ENCODE data around the gene BLOC1S2. TPM values are rescaled to one million over a fixed set of nuclear protein-coding genes. Genes with fewer than 3 reads are reported as not detected.
"Not testable (repeated sequence)": the region's sequence is repeated elsewhere in the genome, so short reads cannot be mapped to it uniquely, and the experiment has no call there.

Gene BLOC1S2
- 25.4 TPM for polyA plus RNA-seq (ENCODE audit: insufficient read length)

DNA sequence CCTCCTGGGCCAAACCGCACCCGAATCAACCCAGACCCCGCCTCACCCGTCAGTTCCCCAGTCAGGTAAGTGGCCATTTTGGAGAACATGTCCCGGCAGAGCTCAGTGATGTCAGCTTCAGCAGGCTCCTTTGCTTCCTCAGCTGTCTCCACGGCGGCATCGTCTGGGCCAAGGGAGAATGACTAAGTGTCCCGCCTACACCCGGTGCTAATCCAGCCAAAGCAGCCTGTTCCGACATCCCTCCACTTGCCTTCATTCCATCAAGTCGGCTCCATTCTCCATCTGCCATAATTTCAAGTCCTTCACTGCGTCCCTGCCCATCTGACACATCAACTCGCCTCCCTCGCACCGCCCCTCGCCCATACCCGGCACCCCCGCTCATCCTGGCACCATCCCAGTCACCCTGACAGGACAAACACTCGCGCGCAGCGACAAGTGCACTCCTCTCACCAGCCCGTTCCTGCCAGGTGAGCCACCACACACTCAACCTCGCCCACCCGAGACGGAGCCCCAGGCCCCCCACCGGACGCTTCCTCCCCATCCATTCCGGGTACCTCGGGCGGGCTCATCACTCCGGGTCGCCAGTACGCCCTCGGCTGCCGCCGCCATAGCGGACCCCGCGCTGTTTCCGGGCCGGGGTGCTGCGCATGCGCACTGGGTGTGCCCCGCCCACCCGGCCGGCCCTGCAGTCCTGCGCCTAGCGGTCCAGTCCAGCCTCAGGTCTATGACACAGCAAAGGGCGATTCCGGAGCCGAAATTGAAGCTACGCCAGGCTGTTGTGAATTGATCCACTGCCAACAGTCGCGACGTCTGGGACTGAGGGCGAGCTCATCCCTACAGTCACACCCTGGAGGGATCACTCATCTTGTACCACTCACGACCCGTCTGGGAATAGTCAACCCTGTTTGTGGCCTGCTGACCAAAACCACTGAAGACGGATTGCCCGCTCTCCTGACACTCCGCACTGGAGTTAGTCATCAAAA, at the start of gene BLOC1S2:
BLOC1S2 (minus strand) TSS at position 630 of the 983 bp plus-strand sequence; CDS start at position 609, 21 bp downstream.
- peak; percentile 55 for DNase-seq (ENCODE audit: low read depth)

DNA sequence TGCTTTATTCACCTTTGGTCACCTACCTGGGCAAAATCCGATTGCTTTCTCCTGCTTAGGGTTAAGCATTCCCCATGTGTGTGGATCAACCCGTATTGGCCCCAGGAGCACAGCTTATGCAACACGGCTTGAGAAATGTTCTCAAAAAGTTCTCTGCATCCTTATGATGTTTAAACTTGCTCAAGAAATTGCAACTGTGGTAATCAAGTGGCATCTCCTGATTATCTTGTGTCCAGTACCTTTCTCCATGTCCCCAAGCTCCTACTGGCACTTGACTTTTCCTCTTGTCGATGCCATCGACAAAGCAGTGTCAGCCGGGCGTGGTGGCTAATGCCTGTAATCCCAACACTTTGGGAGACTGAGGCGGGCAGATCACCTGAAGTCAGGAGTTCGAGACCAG, 48.3 kb upstream of the BLOC1S2 start:
- no peak for DNase-seq (ENCODE audit: low read depth)

DNA sequence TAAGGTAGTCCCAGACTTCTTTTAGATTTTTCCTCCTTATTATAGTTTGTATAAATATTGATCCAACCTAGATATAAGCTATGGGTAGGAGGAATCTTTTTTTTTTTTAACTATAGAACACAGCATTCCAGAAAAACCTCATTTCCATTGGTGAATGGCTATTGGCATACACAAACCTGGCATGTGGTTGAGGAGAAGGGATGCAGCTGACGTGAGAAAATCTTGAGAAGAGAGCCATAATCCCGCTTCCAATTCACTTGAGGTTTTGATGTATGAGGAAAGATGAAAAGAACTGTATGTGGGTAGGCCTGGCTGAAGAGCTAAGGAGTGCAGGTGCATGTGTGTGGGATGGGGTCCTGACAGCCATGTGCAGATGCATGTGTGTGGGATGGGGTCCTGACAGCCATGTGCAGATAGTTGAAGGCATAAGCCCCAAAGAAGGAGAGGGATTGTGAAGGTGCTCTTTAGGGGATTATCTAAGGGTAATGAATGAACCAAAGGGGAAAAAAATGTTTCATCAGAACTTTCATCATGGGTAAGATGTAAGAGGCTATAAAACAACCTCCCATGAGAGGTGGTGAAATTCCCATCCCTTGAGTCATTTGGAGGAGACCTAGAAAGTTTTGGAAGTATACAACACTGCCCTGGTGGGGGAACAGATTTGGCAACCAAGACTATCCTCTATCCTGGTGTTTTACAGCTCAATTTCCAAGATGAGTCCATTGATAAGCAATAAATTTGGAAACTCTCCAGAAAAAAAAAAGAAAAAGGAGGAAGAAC, 47.4 kb upstream of the BLOC1S2 start:
- DNase-seq (ENCODE audit: low read depth) = no peak

DNA sequence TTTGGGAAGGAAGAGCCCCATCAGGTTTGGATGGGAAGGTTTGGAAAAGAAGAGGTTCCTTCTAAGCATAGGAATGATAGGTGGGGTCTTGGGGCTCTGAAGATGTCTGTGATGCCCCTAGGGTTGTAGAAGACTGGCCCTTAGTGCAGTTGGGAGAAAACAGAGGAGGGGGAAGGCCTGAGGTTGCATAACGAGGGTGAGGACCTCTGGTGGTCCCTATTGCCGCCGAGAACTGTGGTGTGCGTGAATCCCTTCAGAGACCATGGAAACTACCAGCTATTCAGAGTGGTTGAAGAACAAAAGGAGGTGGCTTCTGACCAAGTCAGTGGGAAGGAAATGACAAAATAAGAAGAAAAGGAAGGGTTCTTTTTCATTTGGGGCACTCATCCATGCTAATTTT, 46.6 kb upstream of the BLOC1S2 start:
- no peak for DNase-seq (ENCODE audit: low read depth)

DNA sequence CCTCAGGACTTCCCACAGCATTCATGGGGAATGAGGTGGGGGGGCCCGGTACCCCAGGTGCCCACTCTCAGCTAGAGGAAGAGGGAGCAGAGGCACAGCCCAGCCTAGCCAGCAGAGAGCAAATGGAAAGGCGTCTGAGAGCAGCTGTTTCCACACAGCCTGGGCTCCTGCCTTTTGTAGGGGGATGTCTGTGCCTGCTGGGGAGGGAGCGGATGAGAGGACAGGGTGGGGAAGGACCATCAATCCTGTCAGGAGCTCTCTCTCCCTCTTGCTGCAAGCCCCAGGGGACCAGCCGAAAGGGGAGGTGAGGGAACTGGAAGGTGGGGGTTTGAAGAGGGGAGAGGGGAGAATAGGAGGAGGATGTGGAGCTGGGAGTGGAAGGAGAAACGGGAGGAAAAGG, 43.6 kb upstream of the BLOC1S2 start, which contains the start of gene PKD2L1:
PKD2L1 (minus strand) TSS at position 150 of the 400 bp plus-strand sequence; CDS start at position 25, 125 bp downstream.
- no peak for DNase-seq (ENCODE audit: low read depth)

DNA sequence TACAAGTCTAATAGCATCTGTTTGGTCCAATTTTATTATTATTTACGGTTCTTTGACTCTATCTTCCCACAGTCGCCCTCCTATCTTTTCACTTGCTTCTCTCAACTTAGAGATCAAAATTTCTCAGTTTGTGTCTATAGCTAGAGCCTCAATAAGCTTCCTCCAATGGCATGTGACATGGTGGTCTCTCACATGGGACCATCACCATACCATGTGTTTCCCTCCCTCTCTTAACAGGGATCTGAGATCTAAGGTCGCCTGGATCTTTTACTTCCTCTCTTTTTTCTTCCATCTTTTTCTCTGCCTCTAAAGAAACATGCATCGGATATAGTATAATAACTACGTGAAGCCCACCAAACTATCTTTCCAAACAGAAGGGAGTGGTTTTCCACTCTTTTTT, 41.7 kb upstream of the BLOC1S2 start:
- DNase-seq (ENCODE audit: low read depth) = no peak

DNA sequence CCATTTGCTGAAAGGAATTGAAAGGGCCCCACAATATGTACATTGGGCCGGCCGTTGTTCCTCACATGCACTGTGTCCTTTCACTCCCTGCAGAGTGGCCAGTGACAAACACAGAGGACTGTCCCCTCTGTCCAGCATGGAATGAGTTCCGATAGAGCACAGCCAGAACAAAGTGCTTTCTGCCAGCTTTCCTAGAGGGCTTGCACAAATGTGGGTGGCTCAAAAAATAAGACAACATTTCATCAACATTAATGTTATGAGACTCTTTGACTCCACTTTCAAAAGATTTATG, 41.2 kb upstream of the BLOC1S2 start:
- DNase-seq (ENCODE audit: low read depth) = no peak

DNA sequence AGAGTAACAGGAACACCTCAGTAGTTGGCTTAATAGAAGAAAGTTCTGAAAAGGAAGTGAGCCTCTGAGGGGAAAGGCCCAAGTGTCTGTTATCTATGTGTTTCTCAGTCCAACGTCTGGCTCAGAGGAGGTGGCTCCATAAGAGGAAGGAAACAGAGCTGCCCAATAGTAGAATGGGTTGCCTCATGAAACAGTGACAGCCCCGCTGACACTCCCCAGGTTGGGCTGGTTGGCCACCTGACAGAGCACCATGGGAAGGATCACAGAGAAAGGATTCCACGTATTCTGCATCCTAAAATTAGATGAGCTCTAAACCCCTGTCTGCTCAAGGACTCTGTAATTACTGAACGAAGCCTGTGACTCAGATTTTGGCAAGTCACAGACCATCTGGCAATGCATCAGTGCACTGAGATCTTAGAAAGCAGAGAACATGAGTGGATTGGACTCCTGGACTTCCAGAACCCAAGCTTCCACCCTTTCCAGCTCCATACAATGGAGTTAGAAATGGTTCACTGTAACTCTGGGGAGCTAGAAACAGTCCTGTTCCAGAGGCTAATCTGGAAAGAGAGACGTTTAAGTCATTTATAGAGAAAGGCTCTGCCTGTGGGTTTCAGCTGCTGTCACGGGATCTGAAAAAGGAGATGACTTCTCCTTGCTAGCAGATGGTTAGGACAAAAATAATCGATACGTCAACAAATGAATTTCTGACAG, 40.7 kb upstream of the BLOC1S2 start:
- DNase-seq (ENCODE audit: low read depth) = no peak

DNA sequence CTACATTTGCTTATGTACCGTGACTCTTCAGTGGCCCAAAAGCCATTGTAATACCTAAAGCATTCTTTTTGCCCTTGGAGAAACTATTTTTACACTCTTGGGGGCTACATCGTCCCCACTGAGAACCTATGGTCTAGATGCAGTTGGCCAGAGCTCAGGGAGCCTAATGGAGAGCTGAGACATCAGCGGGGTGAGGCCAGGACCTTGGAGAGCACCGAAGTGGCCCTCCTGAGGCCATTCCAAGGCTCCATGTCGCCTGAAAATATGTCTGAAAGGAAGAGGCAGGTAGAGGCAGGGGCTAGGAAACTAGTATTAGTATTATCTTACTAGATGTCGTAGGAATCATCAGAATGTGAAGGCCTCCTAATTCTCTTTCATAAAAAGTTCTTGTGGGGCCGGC, 38.7 kb upstream of the BLOC1S2 start:
- no peak for DNase-seq (ENCODE audit: low read depth)

DNA sequence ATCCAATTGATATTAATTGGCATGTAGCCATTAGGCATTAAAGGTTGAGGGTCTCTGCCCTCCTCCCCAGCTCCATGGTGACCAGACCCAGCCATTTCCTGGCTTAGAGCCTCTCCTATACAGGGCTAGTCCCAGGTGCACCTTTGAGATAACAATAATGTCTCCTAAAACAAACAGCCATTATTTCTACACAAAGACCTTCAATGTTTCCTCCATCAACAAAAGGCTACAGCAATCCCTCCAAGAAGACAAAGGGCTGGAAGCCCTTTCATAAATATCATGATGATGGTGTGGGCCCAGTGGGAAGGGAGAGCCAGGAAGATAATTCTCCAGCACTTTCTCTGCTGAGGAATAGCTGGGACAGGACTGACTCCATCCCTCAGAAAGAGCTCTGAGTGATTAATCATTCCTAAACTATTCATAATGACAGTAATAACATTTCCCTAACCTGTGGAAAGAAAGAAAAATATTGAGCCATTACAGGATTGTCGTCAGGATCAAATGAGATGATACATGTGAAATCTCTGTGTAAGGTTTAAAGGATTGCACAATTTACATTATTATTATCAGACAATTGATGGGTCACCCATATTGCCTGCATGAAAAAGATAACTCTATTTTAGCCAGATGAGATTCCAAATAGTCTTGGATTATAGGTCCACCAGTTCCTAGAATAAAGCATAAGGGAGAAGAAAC, 33.4 kb upstream of the BLOC1S2 start:
- DNase-seq (ENCODE audit: low read depth) = no peak

DNA sequence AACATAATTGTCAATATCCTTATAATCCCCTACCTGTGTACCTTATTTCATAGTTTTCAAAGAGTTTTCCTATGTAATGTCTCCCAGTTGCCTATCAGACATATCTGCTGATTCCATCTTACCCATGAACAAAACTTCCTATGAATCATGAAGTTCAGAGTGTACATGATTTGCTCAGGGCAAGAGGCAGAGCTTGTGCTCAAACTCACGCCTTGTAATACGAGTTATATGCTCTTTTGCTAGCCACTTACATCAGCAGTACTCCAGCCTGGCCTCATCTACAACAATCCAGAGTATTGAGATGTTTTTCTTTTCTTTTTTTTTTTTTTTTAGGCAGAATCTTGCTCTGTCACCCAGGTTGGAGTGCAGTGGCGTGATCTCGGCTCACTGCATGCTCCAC, 31.7 kb upstream of the BLOC1S2 start:
- no peak for DNase-seq (ENCODE audit: low read depth)

DNA sequence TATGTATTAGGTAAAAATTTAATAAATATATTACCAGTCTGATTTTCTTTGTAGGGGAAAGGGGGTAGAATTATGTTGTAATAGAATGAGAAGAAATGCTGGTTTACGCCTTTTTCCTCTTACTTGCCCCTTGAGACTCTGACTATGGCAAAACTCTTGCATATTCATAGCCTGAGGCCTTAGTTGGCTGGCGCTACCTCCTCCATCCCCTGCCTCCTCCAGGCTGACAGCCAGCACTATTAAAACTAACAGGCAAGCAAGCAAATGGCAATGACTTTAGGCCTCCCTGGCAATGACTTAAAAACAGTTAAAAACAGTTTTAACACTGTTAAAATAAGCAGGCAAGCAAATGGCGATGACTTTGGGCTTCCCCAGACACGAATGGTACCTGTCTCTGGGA, 29.1 kb upstream of the BLOC1S2 start:
- no peak for DNase-seq (ENCODE audit: low read depth)

DNA sequence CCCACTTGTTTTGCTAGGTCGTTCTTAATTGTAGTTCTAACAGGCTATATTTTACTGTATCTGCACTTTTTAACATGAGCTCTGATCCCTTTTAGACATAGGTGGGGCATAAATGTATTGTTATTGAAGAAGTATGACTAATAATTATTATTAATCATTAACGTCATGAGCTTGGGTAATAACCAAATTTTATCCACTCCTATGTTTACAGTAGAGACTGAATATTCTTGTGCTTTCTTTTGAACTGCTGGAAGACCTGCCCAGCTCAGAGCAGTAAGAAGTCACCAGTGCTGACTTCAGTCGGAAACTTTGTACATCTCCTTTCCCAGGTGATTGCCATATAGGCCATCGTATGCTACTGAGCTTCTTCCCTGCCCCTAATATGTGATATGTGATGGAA, 24.8 kb upstream of the BLOC1S2 start:
- no peak for DNase-seq (ENCODE audit: low read depth)

DNA sequence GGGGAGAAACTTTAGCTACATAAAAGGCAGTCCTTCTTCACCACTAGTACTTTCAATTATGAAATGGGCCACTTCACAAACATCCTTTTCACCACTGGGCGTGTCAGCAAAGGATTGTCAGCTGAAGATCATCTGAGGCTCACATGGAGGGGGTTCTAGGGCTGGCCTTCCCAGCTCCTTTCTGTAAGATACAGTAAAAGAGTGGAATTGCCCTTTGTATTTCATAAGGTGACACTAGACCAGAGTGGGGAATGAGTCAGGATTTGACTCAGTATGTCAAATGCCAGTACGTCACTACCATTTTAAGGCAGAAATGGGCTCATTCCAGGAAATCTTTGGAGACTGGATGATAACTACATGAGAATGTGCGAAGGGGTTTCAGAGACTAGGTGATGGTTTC, 21.2 kb upstream of the BLOC1S2 start:
- no peak for DNase-seq (ENCODE audit: low read depth)

DNA sequence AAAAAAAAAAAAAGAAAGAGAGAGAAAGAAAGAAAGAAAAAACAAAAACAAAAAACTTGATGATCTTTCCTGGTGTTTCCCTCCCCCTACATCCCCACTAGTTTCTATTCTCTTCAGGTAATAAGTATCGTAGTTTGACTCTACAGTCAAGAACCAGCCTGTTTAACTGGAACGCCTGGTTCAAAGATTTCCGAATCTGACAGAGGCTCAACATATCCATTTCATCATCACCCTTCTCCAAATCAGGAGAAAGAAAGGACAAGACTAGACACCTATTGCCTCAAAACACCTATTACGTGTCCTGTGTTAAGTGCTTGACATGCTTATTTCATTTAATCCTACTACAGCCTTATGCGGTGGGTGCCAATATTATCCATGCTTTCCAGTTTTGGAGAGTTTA, 20.4 kb upstream of the BLOC1S2 start:
- no peak for DNase-seq (ENCODE audit: low read depth)

DNA sequence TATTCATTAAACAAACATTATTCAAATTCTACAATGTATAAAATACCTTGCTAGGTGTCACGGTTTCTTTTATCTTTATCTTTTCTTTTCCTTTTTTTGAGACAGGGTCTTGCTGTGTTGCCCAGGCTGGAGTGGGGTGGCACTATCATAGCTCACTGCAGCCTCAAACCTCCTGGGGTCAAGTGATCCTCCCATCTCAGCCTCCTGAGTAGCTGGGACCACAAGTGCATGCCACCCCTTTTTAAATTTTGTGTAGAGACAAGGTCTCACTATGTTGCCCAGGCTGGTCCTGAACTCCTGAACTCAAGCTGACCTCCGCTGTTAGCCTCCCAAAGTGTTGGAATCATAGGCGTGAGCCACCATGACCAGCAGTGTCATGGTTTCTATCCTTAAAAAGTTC, 17.9 kb upstream of the BLOC1S2 start:
- DNase-seq (ENCODE audit: low read depth) = no peak

DNA sequence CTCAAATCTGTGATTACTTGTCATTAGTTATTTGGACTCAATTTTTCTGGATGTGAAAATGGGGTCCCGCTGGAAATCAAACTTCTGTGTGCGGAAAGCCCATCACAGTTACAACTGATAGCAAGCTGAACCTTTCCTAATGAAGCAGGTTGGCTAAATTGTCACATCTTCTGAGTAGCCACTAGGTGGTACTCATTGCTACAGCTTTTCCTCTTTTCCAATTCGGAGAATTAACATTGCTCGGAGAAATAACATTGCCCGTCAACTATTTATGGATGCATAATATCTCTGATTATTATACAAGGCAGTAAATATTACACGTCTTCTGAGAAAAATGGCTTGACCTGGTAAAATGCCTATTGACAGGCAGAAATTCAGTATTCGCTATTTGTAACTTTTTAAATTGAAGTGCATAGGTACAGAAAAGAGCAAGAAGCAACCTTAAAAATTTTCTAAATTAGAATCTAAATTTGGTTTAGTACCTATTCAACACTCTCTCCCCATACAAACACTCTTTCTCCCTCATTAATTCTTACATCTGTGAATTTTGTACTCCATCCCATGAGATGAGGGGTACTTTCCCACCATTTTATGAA, 17.3 kb upstream of the BLOC1S2 start:
- DNase-seq (ENCODE audit: low read depth) = no peak

DNA sequence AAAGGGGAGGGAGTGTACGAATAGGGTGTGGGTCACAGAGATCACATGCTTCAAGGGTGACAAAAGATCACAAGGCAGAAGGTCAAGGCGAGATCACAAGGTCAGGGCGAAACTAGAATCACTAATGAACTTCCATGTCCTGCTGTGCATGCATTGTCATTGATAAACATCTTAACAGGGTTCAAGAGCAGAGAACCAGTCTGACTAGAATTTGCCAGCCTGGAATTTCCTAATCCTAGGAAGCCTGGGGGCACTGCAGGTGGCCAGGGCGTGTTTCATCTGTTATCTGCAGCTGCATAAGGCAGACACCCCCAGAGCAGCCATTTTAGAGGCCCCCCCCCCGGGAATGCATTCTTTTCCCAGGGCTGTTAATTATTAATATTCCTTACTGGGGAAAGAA, 14.6 kb upstream of the BLOC1S2 start:
- DNase-seq (ENCODE audit: low read depth) = not testable (repeated sequence)

DNA sequence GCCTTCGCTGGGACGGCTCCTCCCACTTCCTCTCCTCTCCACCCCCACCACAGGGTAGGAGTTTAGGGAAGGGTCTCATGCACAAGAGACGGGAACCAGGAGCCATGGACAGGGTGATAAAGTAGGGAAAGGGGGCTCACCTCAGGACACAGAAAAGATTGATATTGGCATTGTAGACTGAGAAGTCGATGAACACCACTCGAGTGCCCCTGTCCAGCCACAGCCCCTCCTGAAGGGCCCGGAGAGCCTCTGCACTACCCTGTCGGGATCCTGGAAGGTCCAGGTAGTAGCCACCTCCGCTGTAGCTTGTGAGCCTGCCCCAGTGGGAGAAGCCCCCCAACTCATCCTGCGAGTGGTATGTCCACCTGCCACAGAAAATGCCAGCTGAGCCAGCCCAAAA, 10.8 kb upstream of the BLOC1S2 start:
- no peak for DNase-seq (ENCODE audit: low read depth)

DNA sequence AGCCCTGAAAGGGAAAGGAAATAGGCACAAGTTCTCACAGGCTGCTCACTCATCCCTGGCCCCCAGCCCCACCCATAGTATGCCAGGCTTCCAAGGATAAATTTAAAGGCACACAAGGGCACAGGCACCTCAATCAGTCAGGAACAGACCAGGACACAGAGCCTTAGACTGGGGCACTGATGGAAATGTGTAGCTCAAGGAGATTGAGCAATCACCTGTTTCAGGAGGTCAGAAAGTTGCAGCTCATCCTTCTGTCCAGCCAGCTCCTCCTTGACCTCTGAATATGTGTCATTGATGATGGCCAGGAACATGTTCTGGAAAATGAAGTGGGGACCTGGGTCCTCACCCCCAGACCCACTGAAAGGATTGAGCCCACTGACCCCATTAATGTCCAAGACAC, 6.6 kb upstream of the BLOC1S2 start:
- no peak for DNase-seq (ENCODE audit: low read depth)

DNA sequence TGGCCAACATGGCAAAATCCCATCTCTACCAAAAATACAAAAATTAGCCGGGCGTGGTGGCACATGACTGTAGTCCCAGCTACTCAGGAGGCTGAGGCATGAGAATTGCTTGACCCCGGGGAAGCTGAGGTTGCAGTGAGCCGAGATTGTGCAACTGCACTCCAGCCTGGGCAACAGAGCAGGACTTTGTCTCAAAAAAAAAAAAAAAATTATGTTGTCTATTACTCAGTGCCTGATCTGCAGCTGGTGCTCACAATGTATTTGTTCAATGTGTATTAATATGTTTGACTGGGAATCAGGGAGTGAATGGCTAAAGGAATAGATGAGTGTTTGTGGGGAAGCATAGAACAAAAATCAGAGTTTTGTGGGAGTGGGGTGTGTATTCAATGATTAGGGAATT, 5.8 kb upstream of the BLOC1S2 start:
- not testable (repeated sequence) for DNase-seq (ENCODE audit: low read depth)
